ENCODE data around the gene SETD7.

DNA sequence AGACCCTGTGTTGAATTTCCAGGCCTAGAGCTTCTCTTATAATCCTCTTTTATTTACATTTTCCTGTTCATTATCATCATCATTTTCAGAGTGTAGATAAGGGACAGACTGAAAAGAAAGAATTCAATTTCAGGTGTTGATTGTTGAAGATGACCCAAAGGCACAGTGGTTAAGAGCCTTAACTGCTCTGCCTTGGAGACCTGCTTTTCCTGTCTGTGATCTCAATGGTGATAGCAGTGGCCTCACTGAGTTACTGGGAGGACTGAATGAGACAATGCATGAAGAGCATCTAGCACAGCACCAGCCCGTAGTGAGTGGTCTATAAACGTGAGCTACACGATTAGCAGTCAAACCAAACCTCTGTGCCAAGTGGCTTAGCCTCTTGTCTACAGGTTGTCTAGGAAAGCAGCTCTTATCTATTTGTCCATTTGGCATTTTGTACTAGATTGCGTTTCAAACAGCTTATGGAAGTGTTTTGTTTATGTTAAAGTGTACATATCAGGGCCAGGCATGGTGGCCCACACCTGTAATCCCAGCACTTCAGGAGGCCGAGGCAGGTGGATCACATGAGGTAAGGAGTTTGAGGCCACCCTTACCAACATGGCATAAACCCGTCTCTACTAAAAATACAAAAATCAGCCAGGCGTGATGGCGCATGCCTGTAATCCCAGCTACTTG lies 41.5 kb downstream of the SETD7 start:
- TF ChIP-seq POLR2A (IDR thresholded peaks at IDR 0.05; ENCODE audit: extremely low read depth, insufficient read length) (no peak), CTCF (IDR thresholded peaks at IDR 0.05; ENCODE audit: low read depth, low read length) (no peak)

Measured in NB4 (cell line).